Fibroblast of skin of left quadriceps (primary cell): ENCODE results near the gene BUD31.
A peak's percentile ranks its signal among the peaks of the same experiment; 100 is the strongest.

Experiments used
- DNase-seq, 2 experiments: peaks; one replicate each; pipeline ENCODE4 v3.0.0-alpha.2; 2013; ENCODE audit warnings: low read depth in 2 of 2

Gene BUD31

DNA sequence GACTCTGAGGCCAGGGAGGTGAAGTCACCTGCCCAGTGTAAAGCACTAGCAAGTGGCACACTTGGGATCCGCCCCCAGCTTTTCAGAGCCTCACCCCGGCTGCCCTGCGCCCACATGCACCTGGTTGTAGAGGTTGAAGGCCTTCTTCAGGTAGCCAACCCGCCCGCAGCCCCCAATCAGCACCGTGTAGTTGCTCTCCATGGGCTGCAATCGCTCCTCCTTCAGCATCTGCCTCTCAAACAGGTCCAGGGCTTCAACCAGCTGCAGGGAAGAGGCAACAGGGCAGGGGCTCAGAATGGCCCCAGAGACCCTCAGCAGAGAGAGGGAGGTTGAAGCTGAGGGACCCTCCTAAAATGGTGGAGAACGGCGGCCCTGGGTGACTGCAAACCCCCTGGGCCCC lies 24.4 kb downstream of the BUD31 start:
- DNase-seq = no peak

DNA sequence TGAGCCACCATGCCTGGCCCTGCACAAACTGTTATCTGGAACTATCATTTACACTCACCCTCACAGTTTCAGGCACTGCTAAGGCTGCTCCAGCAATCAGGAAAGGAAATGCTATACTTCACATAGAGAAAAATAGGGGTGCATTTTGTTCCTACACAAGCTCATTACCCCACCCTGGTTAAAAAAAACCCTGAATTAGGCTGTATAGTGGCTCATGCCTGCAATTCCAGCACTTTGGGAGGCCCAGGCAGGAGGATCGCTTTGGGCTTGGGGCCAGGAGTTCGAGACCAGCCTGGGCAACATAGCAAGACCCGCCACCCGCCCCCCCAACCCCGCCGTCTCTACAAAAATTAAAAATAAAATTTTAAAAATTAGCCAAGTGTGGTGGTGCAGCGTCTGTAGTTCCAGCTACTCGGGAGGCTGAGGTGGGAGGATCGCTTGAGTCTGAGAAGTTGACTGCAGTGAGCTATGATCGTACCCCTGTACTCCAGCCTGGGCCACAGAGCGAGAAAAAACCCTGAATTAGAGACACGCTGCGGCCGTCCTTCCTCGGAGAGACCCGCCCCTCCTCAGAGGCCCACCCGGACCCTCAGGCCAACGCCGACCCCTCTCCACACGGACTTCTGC lies 29.3 kb downstream of the BUD31 start:
- DNase-seq = no peak

DNA sequence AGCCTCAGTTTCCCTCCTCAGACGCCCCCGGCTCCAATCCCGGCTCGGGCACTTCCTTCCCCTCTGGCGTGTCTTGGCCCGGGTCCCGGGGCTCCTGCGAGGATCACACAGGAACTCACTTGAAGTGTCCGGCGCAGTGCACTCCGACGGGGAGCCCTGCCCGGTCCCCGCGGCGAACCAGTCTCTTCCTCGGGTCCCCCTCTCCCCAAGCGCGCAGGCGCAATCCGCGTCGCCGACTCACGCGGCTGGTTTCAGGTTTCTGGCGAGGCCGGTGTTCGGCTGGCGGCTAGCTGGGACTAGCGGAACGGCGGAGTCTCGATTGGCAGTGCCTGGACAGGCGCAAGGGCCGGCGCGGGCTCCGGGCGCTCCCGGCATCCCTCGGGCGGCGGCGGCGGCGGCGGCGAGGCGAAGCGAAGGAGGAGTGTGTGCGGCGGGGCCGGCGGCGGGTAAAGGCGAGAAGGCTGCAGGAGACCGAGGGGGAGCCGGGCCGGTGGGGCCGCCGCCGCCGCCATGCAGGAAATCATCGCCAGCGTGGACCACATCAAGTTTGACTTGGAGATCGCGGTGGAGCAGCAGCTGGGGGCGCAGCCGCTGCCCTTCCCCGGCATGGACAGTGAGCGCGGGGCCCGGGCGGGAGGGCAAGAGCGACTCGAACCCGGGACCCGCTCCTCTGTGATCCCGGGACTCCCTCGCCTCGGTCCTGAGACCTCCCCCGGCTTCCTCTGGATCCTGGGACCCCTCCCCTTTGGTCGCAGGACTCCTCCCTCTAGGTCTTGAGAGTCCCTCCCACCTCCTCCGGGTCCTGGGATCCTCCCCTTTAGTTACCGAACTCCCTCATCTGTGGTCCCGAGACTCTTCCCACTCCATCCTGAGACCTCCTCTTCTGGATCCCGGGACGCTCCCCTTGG lies 30.1 kb downstream of the BUD31 start, which contains the start of the genes CPSF4 and PTCD1:
TSS of gene CPSF4 (plus strand) at position 371 of the 908 bp plus-strand sequence. CDS start at position 511, 140 bp downstream.
TSS of gene PTCD1 (minus strand) at position 226 of the 908 bp plus-strand sequence. CDS start 3,556 bp downstream, outside the sequence.
- peak; percentile 85 to 88 for DNase-seq

DNA sequence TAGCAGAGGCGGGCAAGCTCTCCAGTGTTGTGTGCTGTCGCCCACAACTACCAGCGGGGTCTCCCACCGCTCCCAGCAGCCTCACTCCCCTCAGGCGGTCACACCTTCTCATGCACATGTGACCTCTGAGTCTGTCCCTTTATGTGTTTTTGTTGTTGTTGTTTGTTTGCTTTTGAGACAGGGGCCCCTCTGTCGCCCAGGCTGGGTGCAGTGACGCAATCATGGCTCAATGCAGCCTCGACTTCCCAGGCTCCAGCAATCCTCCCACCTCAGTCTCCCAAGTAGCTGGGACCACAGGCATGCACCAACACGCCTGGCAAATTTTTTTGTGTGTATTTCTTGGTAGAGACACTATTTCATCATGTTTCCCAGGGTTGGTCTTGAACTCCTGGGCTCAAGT lies 31.4 kb downstream of the BUD31 start:
- DNase-seq = peak in 1 of 2 experiments; percentile 11

DNA sequence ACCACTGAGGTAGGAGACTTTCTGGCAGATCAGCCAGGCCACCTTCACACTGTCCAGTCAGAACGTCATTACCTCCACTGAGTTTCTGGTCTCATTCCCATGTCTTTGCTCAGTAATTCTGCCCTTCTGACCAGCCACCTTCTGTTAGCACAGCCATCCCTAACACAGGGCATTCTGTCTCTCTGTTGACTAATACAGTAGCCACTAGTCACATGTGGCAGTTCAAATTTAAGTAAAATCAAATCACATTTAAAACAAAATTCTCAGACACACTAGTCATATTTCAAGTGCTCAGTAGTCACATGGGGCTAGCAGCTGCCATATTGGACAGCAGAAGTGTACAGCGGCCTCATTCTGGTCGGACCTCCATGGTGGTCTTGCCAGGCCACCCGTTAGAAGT lies 37.3 kb downstream of the BUD31 start:
- no peak for DNase-seq

DNA sequence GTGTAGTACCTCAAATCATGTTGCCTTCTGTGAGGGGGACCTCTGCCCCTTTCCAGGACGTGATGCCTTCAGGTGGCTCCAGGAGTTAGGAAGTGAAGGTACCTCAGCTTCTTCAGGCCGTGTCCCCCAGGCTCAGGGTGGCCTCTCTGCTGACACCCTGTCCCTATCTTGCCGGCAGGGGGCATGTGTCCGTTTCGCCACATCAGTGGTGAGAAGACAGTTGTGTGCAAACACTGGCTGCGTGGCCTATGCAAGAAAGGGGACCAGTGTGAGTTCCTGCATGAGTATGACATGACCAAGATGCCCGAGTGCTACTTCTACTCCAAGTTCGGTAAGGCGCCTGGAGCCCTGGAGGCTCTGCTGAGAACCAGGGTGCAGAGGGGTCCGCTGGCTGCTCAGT lies 39.2 kb downstream of the BUD31 start:
- DNase-seq = no peak

DNA sequence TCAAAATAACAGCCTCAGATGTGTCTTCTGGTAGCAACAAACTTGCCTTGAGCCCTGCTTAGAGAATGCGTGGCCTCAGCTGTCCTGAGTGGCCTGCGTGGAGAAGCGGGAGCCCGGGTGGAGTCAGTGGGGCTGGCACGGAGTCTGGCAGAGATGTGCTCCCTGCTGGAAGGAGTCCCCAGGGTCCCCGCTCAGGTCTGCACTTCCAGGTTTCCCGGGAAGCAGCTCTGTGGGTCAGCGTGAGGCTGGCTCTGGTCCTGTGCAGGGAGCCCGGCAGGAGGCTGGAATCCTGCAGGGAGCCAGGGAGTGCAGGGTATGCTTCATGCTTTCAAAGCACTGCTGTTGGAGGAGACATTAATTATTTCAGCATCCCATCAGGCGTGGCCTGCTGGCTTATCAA lies 40.1 kb downstream of the BUD31 start:
- DNase-seq = no peak

DNA sequence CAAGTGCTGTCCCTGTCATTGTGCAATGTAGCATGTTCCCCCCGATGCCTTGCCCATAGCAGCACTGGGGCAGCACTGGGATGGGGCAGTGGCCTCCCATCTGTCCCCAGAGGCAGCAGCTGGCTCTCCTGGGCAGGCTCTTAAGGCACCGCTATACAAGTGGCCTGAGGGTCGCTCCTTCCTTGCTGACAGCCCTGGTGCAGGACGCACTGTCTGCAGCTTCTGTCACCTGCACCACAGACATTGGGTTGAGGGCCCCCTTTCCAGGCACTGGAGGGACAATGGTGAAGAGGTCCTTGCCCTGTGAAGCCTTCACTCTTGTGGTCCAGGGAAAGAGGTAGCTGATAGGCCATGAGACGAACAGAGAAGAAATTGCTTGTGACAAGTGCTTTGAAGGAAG lies 40.6 kb downstream of the BUD31 start:
- DNase-seq = no peak

DNA sequence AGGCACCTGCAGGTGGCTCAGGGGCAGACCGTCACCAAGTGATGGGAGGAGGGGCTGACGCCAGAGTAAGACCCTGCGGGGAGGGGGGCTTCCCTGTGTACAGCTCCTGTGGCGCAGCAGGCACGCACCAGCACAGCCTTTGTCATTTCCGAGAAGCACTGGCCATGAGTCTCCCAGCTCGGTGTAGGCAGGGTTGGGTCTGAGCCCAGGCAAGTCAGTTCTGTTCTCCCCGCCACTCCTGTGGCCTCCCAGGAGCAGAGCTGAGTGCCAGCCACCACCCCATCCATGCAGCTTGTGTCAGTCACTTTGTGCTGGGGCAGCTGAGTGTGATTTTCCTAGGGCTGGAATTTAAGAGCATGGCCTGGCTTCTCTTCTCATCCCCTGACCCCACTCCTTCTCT lies 43.2 kb downstream of the BUD31 start:
- DNase-seq = no peak

DNA sequence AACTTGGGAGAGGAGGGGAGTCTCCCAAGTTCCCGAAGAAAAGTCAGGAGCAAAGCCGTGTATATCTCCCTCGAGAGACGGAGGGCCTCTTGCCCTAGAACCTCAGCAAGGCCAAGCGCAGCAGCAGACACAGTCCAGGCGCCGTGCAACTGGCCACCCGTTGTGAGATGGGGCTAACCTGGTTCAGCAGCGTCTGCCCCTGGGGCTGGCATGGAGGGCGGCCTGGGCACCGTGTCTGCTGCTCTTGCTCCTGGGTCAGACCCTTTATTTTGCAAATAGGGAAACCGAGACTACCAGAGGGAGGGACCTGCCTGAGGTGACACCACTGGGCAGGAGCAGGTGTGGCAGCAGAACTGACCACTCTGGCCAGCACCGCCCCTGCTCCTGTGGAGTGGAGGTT lies 43.8 kb downstream of the BUD31 start:
- no peak for DNase-seq

DNA sequence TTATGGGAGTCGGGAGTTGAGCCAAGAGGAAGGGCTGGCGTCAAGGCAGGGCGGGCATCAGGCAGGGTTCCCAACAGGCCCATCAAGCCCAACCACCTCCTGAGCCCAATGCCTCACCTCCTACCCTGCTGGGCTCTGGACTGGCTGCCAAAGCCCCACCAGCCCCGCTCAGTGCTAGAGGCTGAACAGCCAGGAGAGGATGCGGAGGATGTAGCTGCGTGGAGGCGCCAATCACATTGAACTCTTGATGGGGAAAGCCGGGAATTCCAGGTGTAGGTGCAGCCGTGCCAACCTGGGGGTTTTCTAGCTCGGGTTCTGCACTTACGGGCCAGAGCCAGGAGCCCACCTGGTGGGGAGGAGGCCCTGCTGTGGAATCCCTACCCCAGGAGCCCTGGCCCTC lies 44.3 kb downstream of the BUD31 start:
- no peak for DNase-seq

DNA sequence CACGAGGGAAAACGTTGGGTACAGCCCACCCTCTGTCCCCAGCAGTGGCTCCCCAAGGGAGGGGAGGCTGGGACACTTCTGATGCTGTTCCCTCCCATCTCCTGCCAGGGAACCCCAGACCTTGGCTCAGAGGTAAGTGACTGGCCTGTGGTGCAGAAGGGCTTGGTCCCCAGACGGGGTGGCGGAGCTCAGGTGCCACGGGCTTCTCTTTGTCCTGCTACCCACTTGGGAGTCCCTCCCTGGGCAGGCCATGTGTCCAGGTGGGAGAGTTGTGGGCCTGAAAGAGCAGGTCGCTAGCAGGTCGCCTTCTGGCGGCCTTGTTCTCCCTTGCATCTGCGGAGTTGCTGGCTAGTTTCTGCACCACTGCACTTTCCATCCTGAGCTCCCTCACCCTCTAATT lies 47.1 kb downstream of the BUD31 start:
- DNase-seq = no peak

DNA sequence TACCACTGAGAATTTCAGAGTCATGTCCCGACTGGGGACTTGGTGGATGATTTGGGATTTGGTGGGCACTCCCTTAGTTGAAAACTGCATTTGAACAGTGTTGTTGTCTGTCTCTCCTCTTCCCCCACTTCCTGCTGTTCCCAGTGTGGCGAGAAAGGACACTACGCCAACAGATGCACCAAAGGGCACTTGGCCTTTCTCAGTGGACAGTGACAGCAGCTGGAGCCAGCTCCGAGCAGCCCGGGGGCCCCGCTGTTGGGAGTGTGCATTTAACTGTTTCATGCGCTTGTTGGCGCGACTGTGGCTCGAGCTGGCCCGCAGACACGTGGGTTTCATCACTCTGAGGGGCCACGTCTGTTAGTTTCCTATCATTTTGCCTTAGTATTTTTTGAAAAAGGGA lies 47.5 kb downstream of the BUD31 start:
- no peak for DNase-seq

DNA sequence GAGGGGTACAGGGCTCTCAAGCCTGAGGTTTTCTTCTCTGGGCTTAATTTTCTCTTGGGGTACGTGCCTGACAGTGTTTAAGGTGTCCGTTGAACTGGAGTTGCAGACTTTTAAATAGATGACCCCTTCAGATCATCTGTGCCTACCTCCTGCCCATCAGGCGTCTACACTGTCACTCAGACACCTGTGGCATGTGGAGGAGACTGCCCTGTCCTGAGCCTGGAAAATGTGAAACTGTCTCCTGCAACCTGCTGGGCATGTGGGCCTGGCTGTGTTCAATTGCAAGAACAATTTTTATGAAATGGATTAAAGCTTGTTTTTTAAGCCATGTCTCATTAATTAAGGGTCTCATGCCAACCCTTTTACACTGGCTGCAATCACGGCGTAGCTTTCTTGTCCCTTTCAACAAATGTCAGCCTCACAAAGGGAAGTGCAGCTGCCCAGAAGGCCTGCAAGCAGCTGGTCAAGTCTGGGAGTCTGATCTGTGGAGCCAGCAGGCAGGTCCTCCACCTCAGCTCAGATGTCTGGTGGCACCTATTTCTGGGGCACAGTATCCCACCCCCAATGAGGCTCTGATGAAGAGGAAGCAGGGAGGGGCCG lies 48.4 kb downstream of the BUD31 start:
- DNase-seq = no peak

DNA sequence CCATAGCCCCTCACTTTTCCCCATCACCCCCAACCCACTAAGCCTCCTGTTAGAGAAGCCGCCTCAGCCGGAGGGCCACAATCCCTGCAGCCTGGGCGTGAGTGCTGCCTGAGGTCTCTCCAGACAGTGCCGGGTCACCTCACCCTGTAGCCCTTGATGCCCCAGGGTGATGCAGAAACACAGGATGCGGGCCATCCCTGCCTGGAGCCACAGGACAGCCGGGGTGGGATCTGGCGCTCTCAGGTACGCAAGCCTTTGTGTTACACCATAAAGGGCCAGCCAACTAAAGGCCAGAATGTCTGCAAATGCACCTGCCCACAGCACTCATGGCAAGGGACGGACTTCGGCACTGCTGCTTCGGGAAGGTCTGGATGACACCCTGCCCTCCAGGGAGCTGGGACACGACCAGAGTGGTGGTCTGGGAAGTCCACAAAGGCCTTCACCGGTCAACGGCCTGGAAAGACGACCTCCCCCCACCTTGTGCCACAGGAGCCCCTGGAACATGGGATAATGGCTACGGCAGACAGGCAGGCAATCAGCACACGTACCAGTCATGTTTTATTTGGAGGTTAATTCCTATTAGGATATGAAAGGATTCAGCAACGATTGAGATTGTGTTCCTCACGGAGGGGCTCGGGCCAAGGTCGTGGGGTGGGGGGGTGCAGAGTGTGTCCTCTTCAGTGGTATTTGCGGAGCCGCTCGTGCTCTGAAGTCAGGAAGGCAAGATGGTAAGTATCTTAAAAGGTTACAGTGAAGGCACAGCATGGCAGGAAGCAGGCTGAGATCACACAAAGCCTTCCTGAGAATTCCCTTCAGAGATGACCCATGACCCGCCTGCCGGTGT lies 49.1 kb downstream of the BUD31 start:
- no peak for DNase-seq

DNA sequence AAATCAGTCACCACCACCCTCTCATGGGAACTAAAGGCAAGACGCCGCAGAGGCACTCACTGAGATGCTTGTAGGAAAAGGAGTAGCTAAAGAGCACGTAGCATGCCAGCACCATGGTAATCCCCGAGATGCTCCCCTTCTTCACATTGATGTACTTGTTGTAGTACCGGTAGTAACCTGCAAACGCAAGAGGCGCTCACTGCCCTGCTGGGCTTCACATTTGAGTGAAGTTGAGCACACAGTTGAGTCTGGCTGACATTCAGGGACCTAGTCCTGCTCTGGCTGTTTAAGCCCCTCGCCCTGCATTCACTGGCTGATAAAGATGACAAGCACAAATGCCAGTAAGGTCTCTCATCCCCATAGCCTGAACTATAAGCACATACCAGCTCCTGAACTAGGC lies 50.3 kb downstream of the BUD31 start:
- no peak for DNase-seq

DNA sequence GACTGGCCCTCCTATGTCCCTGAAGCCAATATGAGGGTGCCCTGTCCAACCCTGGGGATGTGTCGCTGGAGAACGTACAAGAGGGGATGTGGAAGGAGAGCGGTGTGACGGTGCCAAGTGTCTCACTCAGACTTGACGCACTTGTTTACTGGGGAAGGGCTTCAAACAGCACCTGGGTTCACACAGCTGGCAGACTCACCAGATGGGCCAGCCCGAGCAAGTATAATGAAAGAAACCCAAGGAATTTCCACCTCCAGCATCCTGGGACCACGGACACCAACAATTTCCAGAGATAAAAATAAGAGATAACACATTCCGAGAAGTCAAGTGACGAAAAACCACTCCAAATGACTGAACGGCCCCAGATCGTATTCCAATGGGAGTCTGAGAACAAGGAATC lies 51.9 kb downstream of the BUD31 start:
- DNase-seq = no peak

DNA sequence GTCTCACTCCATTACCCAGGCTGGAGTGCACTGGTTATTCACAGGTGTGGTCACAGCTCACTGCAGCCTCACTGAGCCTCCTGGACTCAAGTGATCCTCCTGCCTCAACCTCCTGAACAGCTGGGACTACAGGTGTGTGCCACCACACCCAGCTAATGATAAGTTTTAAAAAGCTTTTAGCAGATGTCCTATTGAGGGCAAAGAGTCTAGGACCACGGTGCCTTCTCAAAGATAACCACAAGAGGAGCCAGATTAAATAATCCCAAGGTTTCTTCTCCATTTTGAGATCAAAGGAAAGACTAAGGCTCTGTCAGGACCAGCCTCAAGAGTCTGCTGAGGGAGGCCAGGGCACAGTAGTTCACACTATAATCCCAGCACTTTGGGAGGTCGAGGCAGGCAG lies 52.5 kb downstream of the BUD31 start:
- DNase-seq = no peak

DNA sequence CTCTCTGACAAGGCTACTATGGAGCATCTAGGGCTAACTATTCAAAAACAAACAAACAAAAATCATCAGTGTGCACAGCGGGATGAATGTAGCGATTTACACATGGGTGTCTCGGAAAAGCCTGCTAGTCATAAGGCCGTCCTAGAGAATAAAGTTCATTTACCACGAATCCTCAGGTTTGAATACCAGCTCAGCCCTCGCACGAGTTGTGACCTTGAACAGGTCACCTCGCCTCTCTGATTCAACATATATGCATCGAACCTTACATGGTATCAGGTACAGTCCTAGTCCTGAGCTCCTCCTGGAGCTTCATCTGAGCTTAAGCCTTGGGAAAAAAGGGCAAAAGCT lies 56.6 kb downstream of the BUD31 start:
- no peak for DNase-seq

DNA sequence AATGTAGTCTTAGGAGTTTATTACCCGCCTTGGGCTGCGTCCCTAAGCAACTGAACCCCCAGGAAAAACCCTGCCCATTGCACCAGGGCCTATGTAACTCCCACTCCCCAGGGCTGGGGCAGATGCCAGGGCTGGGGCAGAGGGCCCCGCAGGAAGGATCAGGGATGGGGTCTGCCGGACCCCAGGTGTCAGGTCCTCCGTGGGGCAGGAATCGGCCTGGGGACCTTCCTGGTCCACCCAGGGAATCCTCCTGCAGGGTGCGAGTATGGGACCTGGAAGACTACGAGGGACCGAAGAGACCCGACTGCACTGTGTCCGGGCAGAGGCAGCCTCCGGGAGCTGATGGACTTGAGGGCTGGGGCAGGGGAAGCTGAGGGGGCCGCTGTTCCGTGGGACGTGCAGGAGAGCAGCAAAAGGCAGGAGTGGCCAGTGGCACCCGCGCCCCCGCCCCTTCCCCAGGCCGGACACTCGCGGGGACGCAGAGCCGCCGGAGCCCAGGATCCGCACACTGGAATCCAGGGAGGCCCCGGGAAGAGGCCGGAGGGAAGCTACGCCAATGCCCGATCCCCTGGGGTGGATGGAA lies 59.7 kb downstream of the BUD31 start:
- DNase-seq = no peak
